Tibial artery (tissue), 4 donors: ENCODE data around the gene KCNQ1.

ENCODE experiments used
- DNase-seq, 2 donors: peaks; one replicate each; pipeline ENCODE4 v3.0.0-alpha.2; 2019
- H3K27ac ChIP-seq, 2 donors: fragments of 200-600 bp; sonication (generic) in 1 of 2; 1 replicate in 1 of 2; 2 replicates in 1 of 2; pipeline ENCODE4 v1.5.1; 2018 to 2019; ENCODE audit warnings: mild to moderate bottlenecking in 1 of 2
- H3K27me3 ChIP-seq, 2 donors: fragments of 200-600 bp; sonication (generic) in 1 of 2; one replicate each; pipeline versions ENCODE4 v1.5.1 to v1.6.0; 2016 to 2019
- H3K36me3 ChIP-seq, 3 donors: fragments of 200-600 bp; sonication (generic) in 2 of 3; one replicate each; pipeline ENCODE4 v1.5.1; 2016 to 2019; ENCODE audit warnings: mild to moderate bottlenecking in 2 of 3
- H3K4me1 ChIP-seq, 4 donors: fragments of 200-600 bp; sonication (generic) in 2 of 4; 1 replicate in 3 of 4; 2 replicates in 1 of 4; pipeline ENCODE4 v1.5.1; 2016 to 2019
- H3K4me3 ChIP-seq, 2 donors: fragments of 200-600 bp; sonication (generic) in 1 of 2; 1 replicate in 1 of 2; 2 replicates in 1 of 2; pipeline ENCODE4 v1.5.1; 2018 to 2019; ENCODE audit warnings: mild to moderate bottlenecking in 2 of 2
- H3K9me3 ChIP-seq, 3 donors: fragments of 200-600 bp; sonication (generic) in 1 of 3; one replicate each; pipeline ENCODE4 v1.5.1; 2016 to 2019
- CTCF ChIP-seq, 2 experiments: fragments of 200-600 bp in 1 of 2; fragments of 450-650 bp in 1 of 2; IDR thresholded peaks; one replicate each; pipeline ENCODE4 v1.5.1; 2017 to 2019; ENCODE audit warnings: antibody characterized with exemption in 2 of 2, mild to moderate bottlenecking in 1 of 2, moderate library complexity in 1 of 2
- intact Hi-C: fragments of 100-400 bp; cut with DNase I; formaldehyde crosslinking; loops from one replicate; pipeline ENCODE4 v1.15.0; 2023; ENCODE audit warnings: low total_unique reads

KCNQ1 gene

GRCh38 chr11:2704356-2704755 lies 259.5 kb downstream of the KCNQ1 start:
- H3K9me3 ChIP-seq, result peaks cover 0 to 4% (median 0%) of the 10 kb centered on the region in 3 donors
- H3K36me3 ChIP-seq, result no peaks in the 10 kb centered on the region
- peaks cover 0 to 21% (median 17%) of the 10 kb centered on the region in 4 donors for H3K4me1 ChIP-seq
- DNase-seq, result no peak
- no peak for TF ChIP-seq CTCF (IDR thresholded peaks at IDR 0.05)
- H3K27ac ChIP-seq, result no peak overlapping the region
- no peaks in the 10 kb centered on the region for H3K27me3 ChIP-seq
- H3K4me3 ChIP-seq, result no peak overlapping the region
- intact Hi-C loops, result no loop called here

- Histone ChIP-seq H3K4me1 (peaks cover 0 to 27% (median 19%) of the 10 kb centered on the region in 4 donors), H3K9me3 (peaks cover 0 to 4% (median 0%) of the 10 kb centered on the region in 3 donors), H3K27me3 (no peaks in the 10 kb centered on the region), H3K27ac (no peak overlapping the region), H3K36me3 (no peaks in the 10 kb centered on the region), H3K4me3 (no peak overlapping the region)
- TF ChIP-seq CTCF (IDR thresholded peaks at IDR 0.05), result no peak
- intact Hi-C loops, result loop anchor here (5.0 kb wide), 1 partner anchor 72 kb away; no protein-coding TSS in a partner anchor
- DNase-seq, result no peak
Measured at GRCh38 chr11:2704896-2705606, 260.2 kb downstream of the KCNQ1 start.

- H3K36me3 ChIP-seq, result no peaks in the 10 kb centered on the region
- TF ChIP-seq CTCF (IDR thresholded peaks at IDR 0.05), result no peak
- DNase-seq, result no peak
- H3K4me1 ChIP-seq, result peaks cover 0 to 23% (median 17%) of the 10 kb centered on the region in 4 donors
- no peak overlapping the region for H3K4me3 ChIP-seq
- no peak overlapping the region for H3K27ac ChIP-seq
- no peaks in the 10 kb centered on the region for H3K27me3 ChIP-seq
- intact Hi-C loops, result loop anchor here (5.0 kb wide), 1 partner anchor 71 kb away; no protein-coding TSS in a partner anchor
- peaks cover 0 to 4% (median 0%) of the 10 kb centered on the region in 3 donors for H3K9me3 ChIP-seq
Measured at GRCh38 chr11:2706321-2706720, 261.5 kb downstream of the KCNQ1 start.

- Histone ChIP-seq H3K4me1 (peaks cover 0 to 23% (median 17%) of the 10 kb centered on the region in 4 donors), H3K27me3 (no peaks in the 10 kb centered on the region), H3K27ac (peak overlapping the region in 1 of 2 donors; percentile 50), H3K4me3 (no peak overlapping the region), H3K36me3 (no peaks in the 10 kb centered on the region), H3K9me3 (peaks cover 0 to 4% (median 0%) of the 10 kb centered on the region in 3 donors)
- intact Hi-C loops, result loop anchor here (5.0 kb wide), 1 partner anchor 70 kb away; no protein-coding TSS in a partner anchor
- no peak for TF ChIP-seq CTCF (IDR thresholded peaks at IDR 0.05)
- DNase-seq, result no peak
Measured at GRCh38 chr11:2707736-2708135, 262.9 kb downstream of the KCNQ1 start.

GRCh38 chr11:2708151-2708581 lies 263.4 kb downstream of the KCNQ1 start:
- H3K27me3 ChIP-seq, result no peaks in the 10 kb centered on the region
- DNase-seq, result peak; percentile 47 to 83
- H3K9me3 ChIP-seq, result peaks cover 0 to 4% (median 0%) of the 10 kb centered on the region in 3 donors
- H3K36me3 ChIP-seq, result no peaks in the 10 kb centered on the region
- H3K4me3 ChIP-seq, result peak overlapping the region; percentile 3 to 27
- H3K4me1 ChIP-seq, result peaks cover 0 to 23% (median 17%) of the 10 kb centered on the region in 4 donors
- H3K27ac ChIP-seq, result peak overlapping the region in 1 of 2 donors; percentile 50
- intact Hi-C loops, result loop anchor here (5.0 kb wide), 1 partner anchor 69 kb away; no protein-coding TSS in a partner anchor
- no peak for TF ChIP-seq CTCF (IDR thresholded peaks at IDR 0.05)
